Neural progenitor cell (in vitro differentiated cells): ENCODE data around the gene SUPT3H. TPM values are rescaled to one million over a fixed set of nuclear protein-coding genes. Genes with fewer than 3 reads are reported as not detected.

ENCODE experiments used
- DNase-seq: peaks from one replicate; pipeline ENCODE4 v3.0.0-alpha.2; 2016; ENCODE audit warnings: low spot score
- H2AFZ ChIP-seq: fragments of 200-600 bp; sonication (generic); replicated peaks from 2 replicates; pipeline ENCODE4 v1.6.1; 2016; ENCODE audit warnings: antibody characterized with exemption
- H3F3A ChIP-seq: fragments of 200-600 bp; sonication (generic); 2 replicates; pipeline ENCODE4 v1.6.1; 2016; ENCODE audit warnings: antibody characterized with exemption, low read depth
- H3K27ac ChIP-seq: fragments of 200-600 bp; sonication (generic); 2 replicates; pipeline ENCODE4 v1.5.1; 2016; ENCODE audit warnings: mild to moderate bottlenecking
- H3K27me3 ChIP-seq: fragments of 200-600 bp; sonication (generic); 2 replicates; pipeline ENCODE4 v1.6.1; 2016; ENCODE audit warnings: mild to moderate bottlenecking, moderate library complexity
- H3K36me3 ChIP-seq: fragments of 200-600 bp; sonication (generic); 2 replicates; pipeline ENCODE4 v1.5.1; 2016
- H3K4me1 ChIP-seq: fragments of 200-600 bp; sonication (generic); 2 replicates; pipeline ENCODE4 v1.6.1; 2016; ENCODE audit warnings: mixed run types
- H3K4me2 ChIP-seq: fragments of 200-600 bp; sonication (generic); 2 replicates; pipeline ENCODE4 v1.6.1; 2016
- H3K4me3 ChIP-seq: fragments of 200-600 bp; sonication (generic); 2 replicates; pipeline ENCODE4 v1.5.1; 2016
- H3K79me2 ChIP-seq: fragments of 200-600 bp; sonication (generic); 2 replicates; pipeline ENCODE4 v1.6.1; 2016; ENCODE audit warnings: low read depth
- H3K9ac ChIP-seq: fragments of 200-600 bp; sonication (generic); 2 replicates; pipeline ENCODE4 v1.6.1; 2016
- H3K9me3 ChIP-seq: fragments of 200-600 bp; sonication (generic); 2 replicates; pipeline ENCODE4 v1.5.1; 2016; ENCODE audit warnings: low read depth
- H4K20me1 ChIP-seq: fragments of 200-600 bp; sonication (generic); 2 replicates; pipeline ENCODE4 v1.6.1; 2016; ENCODE audit warnings: low read depth
- H3K27ac Mint-ChIP-seq: 3 replicates; pipeline ENCODE4 v1.8.0; 2021; ENCODE audit warnings: mixed read lengths
- H3K27me3 Mint-ChIP-seq: 2 replicates; pipeline ENCODE4 v1.8.0; 2022; ENCODE audit warnings: low read depth, mild to moderate bottlenecking, inconsistent platforms, moderate library complexity, mixed read lengths; ENCODE audit not compliant: insufficient read depth
- H3K36me3 Mint-ChIP-seq: 3 replicates; pipeline ENCODE4 v1.8.0; 2021; ENCODE audit warnings: mixed read lengths
- H3K4me1 Mint-ChIP-seq: 3 replicates; pipeline ENCODE4 v1.8.0; 2021; ENCODE audit warnings: mixed read lengths
- H3K4me3 Mint-ChIP-seq: 3 replicates; pipeline ENCODE4 v1.8.0; 2021; ENCODE audit warnings: mild to moderate bottlenecking, moderate library complexity, mixed read lengths
- H3K9me3 Mint-ChIP-seq: 3 replicates; pipeline ENCODE4 v1.8.0; 2020; ENCODE audit warnings: mixed read lengths
- CTCF ChIP-seq: fragments of 200-600 bp; sonication (generic); IDR thresholded peaks from 2 replicates; pipeline ENCODE4 v1.5.1; 2017; ENCODE audit warnings: antibody characterized with exemption, mild to moderate bottlenecking
- EZH2 ChIP-seq: fragments of 200-600 bp; sonication (generic); IDR thresholded peaks from 2 replicates; pipeline ENCODE4 v1.6.1; 2017; ENCODE audit warnings: antibody characterized with exemption, mild to moderate bottlenecking, moderate library complexity
- EZH2phosphoT487 ChIP-seq: fragments of 200-600 bp; sonication (generic); IDR thresholded peaks from 2 replicates; pipeline ENCODE4 v1.6.1; 2017; ENCODE audit warnings: antibody characterized with exemption
- total RNA-seq: library from RNA; depleted of rRNA; stranded (reverse); fragments of >200 nt; gene quantifications from 2 replicates; pipeline ENCODE4 v1.2.3, GENCODE V29; 2015; ENCODE audit warnings: low replicate concordance

Gene SUPT3H
- total RNA-seq, 1 donor from 2014 or later, result 16.3 TPM

- no peak overlapping the region for H3K27ac ChIP-seq
- Mint-ChIP-seq H3K36me3 (no peaks in the 10 kb centered on the region), H3K27me3 (no peaks in the 10 kb centered on the region), H3K9me3 (no peaks in the 10 kb centered on the region), H3K27ac (no peak overlapping the region), H3K4me1 (peaks cover 2% of the 10 kb centered on the region), H3K4me3 (no peak overlapping the region)
- no peaks in the 10 kb centered on the region for H4K20me1 ChIP-seq
- H2AFZ ChIP-seq, result no peak overlapping the region
- H3K4me2 ChIP-seq, result no peak overlapping the region
- no peak overlapping the region for H3K9ac ChIP-seq
- no peaks in the 10 kb centered on the region for H3K79me2 ChIP-seq
- no peaks in the 10 kb centered on the region for H3K27me3 ChIP-seq
- no peaks in the 10 kb centered on the region for H3K36me3 ChIP-seq
- H3K9me3 ChIP-seq, result no peaks in the 10 kb centered on the region
- no peaks in the 10 kb centered on the region for H3K4me1 ChIP-seq
- no peaks in the 10 kb centered on the region for H3F3A ChIP-seq
- TF ChIP-seq EZH2phosphoT487, result no peak
- no peak for TF ChIP-seq EZH2
- TF ChIP-seq CTCF, result no peak
- no peak overlapping the region for H3K4me3 ChIP-seq
- no peak for DNase-seq
Observed at GRCh38 chr6:44806656-44807055, 571.1 kb downstream of the SUPT3H start.

- H3K36me3 Mint-ChIP-seq, result no peaks in the 10 kb centered on the region
- H3K9me3 Mint-ChIP-seq, result no peaks in the 10 kb centered on the region
- H3K4me3 ChIP-seq, result no peak overlapping the region
- H3K4me3 Mint-ChIP-seq, result no peak overlapping the region
- H3K79me2 ChIP-seq, result no peaks in the 10 kb centered on the region
- H2AFZ ChIP-seq, result no peak overlapping the region
- peaks cover 10% of the 10 kb centered on the region for H3K4me1 Mint-ChIP-seq
- no peaks in the 10 kb centered on the region for H3F3A ChIP-seq
- no peaks in the 10 kb centered on the region for H3K27me3 ChIP-seq
- no peak for TF ChIP-seq EZH2
- TF ChIP-seq CTCF, result no peak
- TF ChIP-seq EZH2phosphoT487, result no peak
- peaks cover 10% of the 10 kb centered on the region for H3K4me1 ChIP-seq
- no peaks in the 10 kb centered on the region for H3K9me3 ChIP-seq
- H3K4me2 ChIP-seq, result no peak overlapping the region
- no peak for DNase-seq
- no peaks in the 10 kb centered on the region for H3K36me3 ChIP-seq
- no peak overlapping the region for H3K27ac ChIP-seq
- H4K20me1 ChIP-seq, result no peaks in the 10 kb centered on the region
- no peak overlapping the region for H3K9ac ChIP-seq
- no peaks in the 10 kb centered on the region for H3K27me3 Mint-ChIP-seq
- peak overlapping the region; percentile 18 for H3K27ac Mint-ChIP-seq
Observed at GRCh38 chr6:44805238-44805846, 572.4 kb downstream of the SUPT3H start.

GRCh38 chr6:44804546-44805159, 573.1 kb downstream of the SUPT3H start:
- DNase-seq, result no peak
- no peak overlapping the region for H2AFZ ChIP-seq
- H3K36me3 ChIP-seq, result no peaks in the 10 kb centered on the region
- peaks cover 13% of the 10 kb centered on the region for H3K4me1 ChIP-seq
- Mint-ChIP-seq H3K36me3 (no peaks in the 10 kb centered on the region), H3K27me3 (no peaks in the 10 kb centered on the region), H3K4me1 (peaks cover 14% of the 10 kb centered on the region), H3K27ac (peak overlapping the region; percentile 18), H3K4me3 (no peak overlapping the region), H3K9me3 (no peaks in the 10 kb centered on the region)
- no peak overlapping the region for H3K27ac ChIP-seq
- H3K4me3 ChIP-seq, result no peak overlapping the region
- no peaks in the 10 kb centered on the region for H4K20me1 ChIP-seq
- no peak for TF ChIP-seq EZH2
- no peak for TF ChIP-seq EZH2phosphoT487
- H3K9ac ChIP-seq, result no peak overlapping the region
- H3F3A ChIP-seq, result no peaks in the 10 kb centered on the region
- no peaks in the 10 kb centered on the region for H3K79me2 ChIP-seq
- H3K4me2 ChIP-seq, result no peak overlapping the region
- no peaks in the 10 kb centered on the region for H3K27me3 ChIP-seq
- H3K9me3 ChIP-seq, result no peaks in the 10 kb centered on the region

GRCh38 chr6:44804016-44804415, 573.7 kb downstream of the SUPT3H start:
- Mint-ChIP-seq H3K27me3 (no peaks in the 10 kb centered on the region), H3K27ac (no peak overlapping the region), H3K4me3 (no peak overlapping the region), H3K9me3 (no peaks in the 10 kb centered on the region), H3K36me3 (no peaks in the 10 kb centered on the region), H3K4me1 (peaks cover 16% of the 10 kb centered on the region)
- Histone ChIP-seq H3K4me3 (no peak overlapping the region), H3K27ac (no peak overlapping the region), H3K27me3 (no peaks in the 10 kb centered on the region), H3F3A (no peaks in the 10 kb centered on the region), H2AFZ (no peak overlapping the region), H3K36me3 (no peaks in the 10 kb centered on the region), H3K4me1 (peaks cover 13% of the 10 kb centered on the region), H3K4me2 (no peak overlapping the region), H3K9me3 (no peaks in the 10 kb centered on the region), H3K79me2 (no peaks in the 10 kb centered on the region), H3K9ac (no peak overlapping the region), H4K20me1 (no peaks in the 10 kb centered on the region)
- no peak for TF ChIP-seq CTCF
- no peak for TF ChIP-seq EZH2
- no peak for TF ChIP-seq EZH2phosphoT487
- no peak for DNase-seq
